NCI-H1105 treated with DMSO at 0.1 percent for 48 hours (cell line): ENCODE data around the gene CCDC106.

Experiments used
- DNase-seq: peaks from one replicate; lab custom pipeline; 2025; lab: John Stamatoyannopoulos, UW

CCDC106 gene

GRCh38 chr19:55697698-55698097 is 49.7 kb downstream of the CCDC106 start:
- DNase-seq, result no peak

- no peak for DNase-seq
Observed at GRCh38 chr19:55698256-55698655, 50.2 kb downstream of the CCDC106 start.

DNA sequence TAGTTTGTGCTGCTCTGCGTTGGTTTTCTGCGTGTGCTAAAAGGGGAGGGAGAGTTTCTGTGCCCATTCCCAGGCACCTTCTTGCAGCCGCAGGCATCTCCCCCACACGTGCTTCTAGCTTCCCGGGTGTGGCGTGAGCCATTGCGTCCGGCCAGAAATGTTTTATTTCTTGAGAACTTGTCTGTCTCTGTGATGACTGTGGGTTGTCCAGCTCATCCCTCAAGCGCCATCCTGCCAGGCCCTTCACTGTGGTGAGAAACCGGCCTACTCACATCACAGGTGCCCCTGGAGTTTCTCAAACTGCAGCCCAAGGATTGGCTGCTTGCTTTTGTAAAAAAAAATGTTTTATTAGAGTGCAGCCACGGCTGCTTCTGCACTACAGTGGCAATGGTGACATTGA is 51.2 kb downstream of the CCDC106 start:
- DNase-seq, result no peak

- DNase-seq, result no peak
Observed at GRCh38 chr19:55700813-55701212, 52.8 kb downstream of the CCDC106 start.

GRCh38 chr19:55702131-55702627 is 54.2 kb downstream of the CCDC106 start:
- no peak for DNase-seq
